IMR-90 (cell line): ENCODE data around the gene MYH16. TPM values are rescaled to one million over a fixed set of nuclear protein-coding genes. Genes with fewer than 3 reads are reported as not detected.
"Not testable (repeated sequence)": the region's sequence is repeated elsewhere in the genome, so short reads cannot be mapped to it uniquely, and the experiment has no call there.

Experiments used
- ATAC-seq: fragments of 200-7000 bp; cut with Tn5 transposase; 2 replicates; pipeline ENCODE4 v1.9.1; 2020; ENCODE audit warnings: low read depth, mild to moderate bottlenecking, moderate library complexity
- BruUV-seq: library from RNA; stranded (reverse); fragments of 400-500 nt; replicated peaks from 2 replicates; lab custom pipeline; 2021; lab: Mats Ljungman, UMichigan
- CTCF ChIA-PET: fragments of 300-600 bp; formaldehyde crosslinking; extraction: SDS; loops from one replicate; lab custom pipeline; 2021; ENCODE audit warnings: antibody characterized with exemption; lab: Yijun Ruan, JAX
- POLR2A ChIA-PET: fragments of 300-600 bp; sonication (Branson Sonifier 250); formaldehyde crosslinking; loops from one replicate; lab custom pipeline; 2022; ENCODE audit warnings: antibody characterized with exemption; ENCODE audit not compliant: unreplicated experiment; lab: Charles Lee
- DNase-seq: peaks from one replicate; pipeline ENCODE4 v3.0.0; 2013
- H2AFZ ChIP-seq: replicated peaks from 2 replicates; pipeline ENCODE3; 2013; ENCODE audit warnings: low read length, mild to moderate bottlenecking; ENCODE audit not compliant: poor library complexity
- H2AK5ac ChIP-seq: 2 replicates; pipeline ENCODE4 v1.6.1; 2013; ENCODE audit warnings: low read depth, low read length, inconsistent platforms
- H2AK9ac ChIP-seq: replicated peaks from 2 replicates; pipeline ENCODE3; 2013; ENCODE audit warnings: mild to moderate bottlenecking, low read depth, low read length, moderate library complexity; ENCODE audit not compliant: poor library complexity
- H2BK120ac ChIP-seq: 2 replicates; pipeline ENCODE4 v1.6.1; 2013; ENCODE audit warnings: low read depth, low read length, inconsistent platforms
- H2BK15ac ChIP-seq: 3 replicates; pipeline ENCODE4 v1.6.1; 2013; ENCODE audit warnings: low read depth, low read length, inconsistent platforms
- H2BK20ac ChIP-seq: 2 replicates; pipeline ENCODE4 v1.6.1; 2013; ENCODE audit warnings: low read depth, mild to moderate bottlenecking, inconsistent platforms, low read length, moderate library complexity
- H2BK5ac ChIP-seq: 2 replicates; pipeline ENCODE4 v1.6.1; 2013; ENCODE audit warnings: mild to moderate bottlenecking, low read depth, low read length, inconsistent platforms; ENCODE audit not compliant: poor library complexity, severe bottlenecking
- H3K14ac ChIP-seq: replicated peaks from 2 replicates; pipeline ENCODE4 v1.6.1; 2013; ENCODE audit warnings: low read depth, low read length, inconsistent platforms
- H3K18ac ChIP-seq: 2 replicates; pipeline ENCODE4 v1.6.1; 2013; ENCODE audit warnings: low read depth, low read length, control low read depth
- H3K23ac ChIP-seq: 2 replicates; pipeline ENCODE4 v1.6.1; 2013; ENCODE audit warnings: low read depth, low read length, inconsistent platforms
- H3K27ac ChIP-seq: 2 replicates; pipeline ENCODE4 v1.5.1; 2013; ENCODE audit warnings: mild to moderate bottlenecking, control low read depth, low read length; ENCODE audit not compliant: insufficient read depth
- H3K27me3 ChIP-seq: 2 replicates; pipeline ENCODE4 v1.6.1; 2013; ENCODE audit warnings: low read length; ENCODE audit not compliant: control insufficient read depth, insufficient read depth
- H3K36me3 ChIP-seq: 2 replicates; pipeline ENCODE4 v1.6.1; 2013; ENCODE audit warnings: low read length, mixed read lengths; ENCODE audit not compliant: control insufficient read depth, insufficient read depth
- H3K4ac ChIP-seq: 2 replicates; pipeline ENCODE4 v1.6.1; 2013; ENCODE audit warnings: low read depth, low read length, inconsistent platforms
- H3K4me1 ChIP-seq: 2 replicates; pipeline ENCODE4 v1.6.1; 2013; ENCODE audit warnings: low read length, mixed read lengths; ENCODE audit not compliant: control insufficient read depth, insufficient read depth
- H3K4me2 ChIP-seq: 2 replicates; pipeline ENCODE4 v1.6.1; 2013; ENCODE audit warnings: low read depth, mild to moderate bottlenecking, control low read depth, low read length, moderate library complexity
- H3K4me3 ChIP-seq: 2 replicates; pipeline ENCODE4 v1.5.1; 2013; ENCODE audit warnings: low read depth, mild to moderate bottlenecking, control low read depth, low read length, moderate library complexity; ENCODE audit not compliant: insufficient read depth
- H3K56ac ChIP-seq: 2 replicates; pipeline ENCODE4 v1.6.1; 2013; ENCODE audit warnings: low read length, inconsistent platforms; ENCODE audit not compliant: insufficient read depth; ENCODE audit errors: extremely low read depth
- H3K79me1 ChIP-seq, 2 experiments: 2 replicates each; pipeline ENCODE4 v1.6.1; 2013; ENCODE audit warnings: low read length in 2 of 2, inconsistent platforms in 1 of 2, low read depth in 1 of 2
- H3K9ac ChIP-seq: 2 replicates; pipeline ENCODE4 v1.6.1; 2013; ENCODE audit warnings: low read depth, low read length, control low read depth
- H3K9me1 ChIP-seq: 2 replicates; pipeline ENCODE4 v1.6.1; 2013; ENCODE audit warnings: low read length, inconsistent platforms; ENCODE audit not compliant: insufficient read depth
- H3K9me3 ChIP-seq: 2 replicates; pipeline ENCODE4 v1.6.1; 2013; ENCODE audit warnings: low read length; ENCODE audit not compliant: control insufficient read depth, insufficient read depth
- H4K20me1 ChIP-seq: 2 replicates; pipeline ENCODE4 v1.6.1; 2013; ENCODE audit warnings: low read length, inconsistent platforms; ENCODE audit not compliant: insufficient read depth
- H4K5ac ChIP-seq: 2 replicates; pipeline ENCODE4 v1.6.1; 2013; ENCODE audit warnings: mild to moderate bottlenecking, low read depth, low read length, control low read depth
- H4K8ac ChIP-seq, 2 experiments: 2 replicates each; pipeline ENCODE4 v1.6.1; 2013; ENCODE audit warnings: low read depth in 2 of 2, low read length in 2 of 2, control low read depth in 1 of 2, inconsistent platforms in 1 of 2
- H4K91ac ChIP-seq: 2 replicates; pipeline ENCODE4 v1.6.1; 2013; ENCODE audit warnings: low read depth, low read length, inconsistent platforms; ENCODE audit not compliant: insufficient read depth
- CEBPB ChIP-seq: IDR thresholded peaks from 2 replicates; pipeline ENCODE4 v1.6.1; 2012; ENCODE audit warnings: low read depth, low read length, improper control_type of control experiment
- MAFK ChIP-seq: IDR thresholded peaks from 2 replicates; pipeline ENCODE4 v1.6.1; 2012; ENCODE audit warnings: low read depth, low read length, improper control_type of control experiment
- WGBS, 2 experiments: methylation state at CpG; one replicate each; pipeline versions ENCODE4 v1.1.5 to v1.1.7; 2013; ENCODE audit warnings: missing lambda C conversion rate in 2 of 2; ENCODE audit not compliant: insufficient read length in 1 of 2; ENCODE audit errors: extremely low coverage in 2 of 2; 5-methylcytosine and 5-hydroxymethylcytosine counted together
- dilution Hi-C: fragments of 300-500 bp; cut with HindIII; formaldehyde crosslinking; loops from one replicate; pipeline ENCODE4 v1.14.3; 2018; ENCODE audit warnings: low sequenced_read_pairs; ENCODE audit not compliant: unreplicated experiment
- in situ Hi-C: fragments of 300-500 bp; cut with MboI; formaldehyde crosslinking; loops from 3 replicates; pipeline ENCODE4 v1.14.3; 2019; ENCODE audit warnings: low sequenced_read_pairs, inconsistent platforms, mixed read lengths
- intact Hi-C: fragments of 100-400 bp; cut with micrococcal nuclease; formaldehyde crosslinking; loops from 2 replicates; pipeline ENCODE4 v1.10.0; 2022
- polyA plus RNA-seq, 3 experiments: library from polyadenylated mRNA; depleted of rRNA; stranded (reverse); fragments of >200 nt; gene quantifications; 2 replicates each; pipeline ENCODE4 v1.2.3, GENCODE V29; 2012; ENCODE audit warnings: low replicate concordance in 1 of 3
- total RNA-seq: library from RNA; depleted of rRNA; stranded (reverse); fragments of >200 nt; gene quantifications from 2 replicates; pipeline ENCODE4 v1.2.3, GENCODE V29; 2012

Gene MYH16
- total and polyA plus RNA-seq, 2 of the 4 experiments (the other 2 are of a cell fraction), result 0.09 to 0.18 TPM

DNA sequence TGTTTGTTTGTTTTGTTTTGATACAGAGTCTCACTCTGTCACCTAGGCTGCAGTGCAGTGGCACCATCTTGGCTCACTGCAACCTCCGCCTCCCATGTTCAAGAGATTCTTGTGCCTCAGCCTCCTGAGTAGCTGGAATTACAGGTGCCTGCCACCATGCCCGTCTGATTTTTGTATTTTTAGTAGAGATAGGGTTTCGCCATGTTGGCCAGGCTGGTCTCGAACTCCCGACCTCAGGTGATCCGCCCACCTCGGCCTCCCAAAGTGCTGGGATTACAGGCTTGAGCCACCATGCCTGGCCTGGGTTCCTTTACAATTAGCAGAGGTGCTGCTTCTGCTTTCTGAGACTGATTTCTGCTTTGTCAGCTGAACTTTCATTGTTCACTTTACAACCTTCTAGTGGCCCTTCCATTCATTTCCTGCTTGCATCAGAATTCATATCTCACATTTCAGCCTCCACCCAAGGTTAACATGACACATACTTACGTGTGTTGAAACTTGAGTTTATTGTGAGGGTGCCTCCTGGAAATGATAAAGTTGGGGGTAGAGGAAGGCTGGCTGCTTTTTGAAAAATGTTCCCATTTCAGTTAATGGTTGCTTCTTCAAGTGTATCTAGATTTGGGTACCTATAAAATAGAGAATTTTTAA lies 57.8 kb downstream of the MYH16 start:
- H2BK15ac ChIP-seq, POLR2A ChIA-PET, H3K9ac ChIP-seq, H3K56ac ChIP-seq, H2BK20ac ChIP-seq, H3K14ac ChIP-seq, H3K18ac ChIP-seq, in situ Hi-C loops, H3K23ac ChIP-seq, H3K9me1 ChIP-seq, H3K4me3 ChIP-seq, H3K36me3 ChIP-seq, H2BK120ac ChIP-seq, dilution Hi-C loops, H2AFZ ChIP-seq, H4K5ac ChIP-seq, H3K9me3 ChIP-seq, H2AK9ac ChIP-seq, H3K4me1 ChIP-seq, H3K27me3 ChIP-seq, BruUV-seq, intact Hi-C loops: not testable (repeated sequence)
- ATAC-seq, result peak; percentile 35
- WGBS, 2 experiments, result 80% methylated on average over 1 of the region's 8 CpGs; no CpG with 5 or more reads in 1 of the 2 experiments
- H3K79me1 ChIP-seq, result peaks cover 10 to 44% of the 10 kb centered on the region in 2 experiments
- peak overlapping the region in 1 of 2 experiments; percentile 36; a peak in 1 of 4 replicates for H4K8ac ChIP-seq
- peak overlapping the region; percentile 51; the same call in 1 of the 2 replicates for H4K91ac ChIP-seq
- peak overlapping the region; percentile 84 for H2BK5ac ChIP-seq
- TF ChIP-seq CEBPB (peak; percentile 94), MAFK (peak; percentile 92)
- peak overlapping the region; percentile 76 for H2AK5ac ChIP-seq
- CTCF ChIA-PET, result interaction anchor here (0.6 kb wide), 2 partner anchors 39 to 42 kb away, joined by 3 read pairs; no protein-coding TSS in a partner anchor
- H3K27ac ChIP-seq, result peak overlapping the region; percentile 77
- peak; percentile 92 for DNase-seq
- peak overlapping the region; percentile 18 for H3K4me2 ChIP-seq
- peak overlapping the region; percentile 74 for H3K4ac ChIP-seq
- peaks cover 47% of the 10 kb centered on the region for H4K20me1 ChIP-seq
